ENCODE measurements around the gene CACNG3.

Gene CACNG3

DNA sequence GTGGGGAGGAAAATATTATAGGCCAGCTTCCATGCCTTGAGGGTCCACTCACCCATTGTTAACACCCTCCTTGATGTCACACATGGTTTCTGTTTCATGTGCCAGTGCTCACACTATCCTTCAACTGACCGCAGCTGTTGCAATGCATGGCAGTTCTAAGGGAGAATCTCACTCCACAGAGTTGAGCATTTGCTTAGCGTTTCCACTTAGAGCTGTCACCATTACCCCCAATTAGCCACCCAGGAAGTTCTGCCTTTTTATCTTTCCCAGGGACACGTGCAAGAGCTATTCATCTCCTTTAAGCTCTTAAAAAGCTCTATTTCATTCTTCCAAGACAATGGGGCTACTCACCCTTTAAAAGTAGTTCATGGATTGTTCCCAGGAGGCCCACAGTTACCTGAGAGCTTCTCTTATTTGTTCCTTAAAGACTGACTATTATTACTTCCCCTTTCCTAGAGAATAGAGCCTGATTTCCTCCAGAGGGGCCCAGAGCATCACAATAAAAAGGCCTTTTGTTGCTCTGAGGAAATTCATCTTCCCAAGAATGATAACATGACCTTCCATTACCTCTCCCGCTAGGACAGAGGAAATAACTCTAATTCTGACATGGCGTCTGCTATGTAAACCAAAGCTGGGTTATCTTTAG lies 126.8 kb downstream of the CACNG3 start:
- Histone ChIP-seq H3K27ac (ENCODE audit: low read length) (no peak overlapping the region), H3K9me3 (ENCODE audit: control insufficient read depth in 2 of 2, low read length in 2 of 2) (peaks cover 5% of the 10 kb centered on the region in 2 donors), H3K36me3 (ENCODE audit: control insufficient read depth in 2 of 2, insufficient read depth in 2 of 2, low read length in 2 of 2) (no peaks in the 10 kb centered on the region), H3K27me3 (ENCODE audit: control insufficient read depth in 1 of 2, insufficient read depth in 2 of 2, low read length in 2 of 2) (no peaks in the 10 kb centered on the region), H3K4me3 (ENCODE audit: low read length in 2 of 2) (no peak overlapping the region), H3K9ac (ENCODE audit: low read length in 2 of 2) (no peak overlapping the region), H3K4me1 (ENCODE audit: control insufficient read depth, insufficient read depth, low read length) (no peaks in the 10 kb centered on the region)

- H3K27me3 ChIP-seq (ENCODE audit: control insufficient read depth in 1 of 2, insufficient read depth in 2 of 2, low read length in 2 of 2), result no peaks in the 10 kb centered on the region
- H3K36me3 ChIP-seq (ENCODE audit: control insufficient read depth in 2 of 2, insufficient read depth in 2 of 2, low read length in 2 of 2), result no peaks in the 10 kb centered on the region
- no peak overlapping the region for H3K4me3 ChIP-seq (ENCODE audit: low read length in 2 of 2)
- H3K9ac ChIP-seq (ENCODE audit: low read length in 2 of 2), result no peak overlapping the region
- no peak overlapping the region for H3K27ac ChIP-seq (ENCODE audit: low read length)
- no peaks in the 10 kb centered on the region for H3K4me1 ChIP-seq (ENCODE audit: control insufficient read depth, insufficient read depth, low read length)
- no peaks in the 10 kb centered on the region for H3K9me3 ChIP-seq (ENCODE audit: control insufficient read depth in 2 of 2, low read length in 2 of 2)
Observed at GRCh38 chr16:24394341-24394740, 138.2 kb downstream of the CACNG3 start.

DNA sequence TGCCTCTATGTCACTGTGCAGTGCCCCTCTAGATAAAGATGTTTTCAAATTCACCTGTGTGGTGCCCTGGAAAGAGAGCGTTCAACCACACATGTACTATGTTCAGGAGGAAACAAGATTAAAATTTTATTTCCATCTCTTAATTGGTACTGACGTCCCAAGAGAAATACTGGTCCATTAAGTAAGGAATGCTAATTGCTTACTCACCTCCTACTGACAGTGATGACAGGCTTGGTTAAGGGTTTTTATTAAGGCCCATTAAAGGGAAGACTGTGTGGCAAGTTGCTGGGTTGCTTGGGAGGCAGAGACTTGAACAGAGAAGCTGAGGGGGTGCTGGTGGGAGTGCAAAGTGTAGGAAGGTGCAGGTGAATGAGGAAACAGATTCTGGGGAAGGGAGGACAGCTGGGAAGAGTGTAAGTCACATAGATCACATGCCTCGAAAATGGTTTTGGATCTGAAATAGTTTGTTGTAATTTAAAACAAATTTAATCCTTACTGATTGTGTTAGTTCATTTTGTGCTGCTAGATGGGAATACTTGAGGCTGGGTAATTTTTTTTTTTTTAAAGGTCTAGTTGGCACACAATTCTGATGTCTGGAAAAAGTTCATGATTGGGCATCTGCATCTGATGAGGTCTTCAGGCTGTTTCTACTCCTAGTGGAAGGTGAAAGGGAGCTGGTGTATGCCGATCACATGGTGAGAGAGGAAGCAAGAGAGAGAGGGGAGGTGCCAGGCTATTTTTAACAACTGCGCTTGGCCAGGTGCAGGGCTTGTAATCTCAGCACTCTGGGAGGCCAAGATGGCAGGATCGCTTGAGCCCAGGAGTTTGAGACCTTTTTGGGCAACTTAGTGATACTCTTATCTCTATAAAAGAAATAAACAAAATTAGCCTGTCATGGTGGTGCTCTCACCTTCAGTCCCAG lies 140.5 kb downstream of the CACNG3 start:
- Histone ChIP-seq H3K9ac (ENCODE audit: low read length in 2 of 2) (no peak overlapping the region), H3K27ac (ENCODE audit: low read length) (no peak overlapping the region), H3K4me1 (ENCODE audit: control insufficient read depth, insufficient read depth, low read length) (no peaks in the 10 kb centered on the region), H3K9me3 (ENCODE audit: control insufficient read depth in 2 of 2, low read length in 2 of 2) (no peaks in the 10 kb centered on the region), H3K4me3 (ENCODE audit: low read length in 2 of 2) (no peak overlapping the region), H3K36me3 (ENCODE audit: control insufficient read depth in 2 of 2, insufficient read depth in 2 of 2, low read length in 2 of 2) (no peaks in the 10 kb centered on the region), H3K27me3 (ENCODE audit: control insufficient read depth in 1 of 2, insufficient read depth in 2 of 2, low read length in 2 of 2) (no peaks in the 10 kb centered on the region)

GRCh38 chr16:24409045-24409444 lies 152.9 kb downstream of the CACNG3 start:
- no peak overlapping the region for H3K9ac ChIP-seq (ENCODE audit: low read length in 2 of 2)

More at GRCh38 chr16:24409045-24409444, 152.9 kb downstream of the CACNG3 start:
- Histone ChIP-seq H3K36me3 (ENCODE audit: control insufficient read depth in 2 of 2, insufficient read depth in 2 of 2, low read length in 2 of 2) (no peaks in the 10 kb centered on the region), H3K27ac (ENCODE audit: low read length) (no peak overlapping the region), H3K27me3 (ENCODE audit: control insufficient read depth in 1 of 2, insufficient read depth in 2 of 2, low read length in 2 of 2) (no peaks in the 10 kb centered on the region), H3K4me1 (ENCODE audit: control insufficient read depth, insufficient read depth, low read length) (no peaks in the 10 kb centered on the region), H3K4me3 (ENCODE audit: low read length in 2 of 2) (no peak overlapping the region), H3K9me3 (ENCODE audit: control insufficient read depth in 2 of 2, low read length in 2 of 2) (peaks cover 4 to 5% of the 10 kb centered on the region in 2 donors)
